Measurements from ENCODE around the gene LARP1.

The LARP1 gene

GRCh38 chr5:154858297-154858971 is 103.3 kb downstream of the LARP1 start, which contains the start of gene CNOT8:
TSS of gene CNOT8 (plus strand) at chr5:154858627. CDS start at chr5:154863279, 4,652 bp downstream.
- peak; percentile 96 for DNase-seq (ENCODE audit: low read depth)

DNA sequence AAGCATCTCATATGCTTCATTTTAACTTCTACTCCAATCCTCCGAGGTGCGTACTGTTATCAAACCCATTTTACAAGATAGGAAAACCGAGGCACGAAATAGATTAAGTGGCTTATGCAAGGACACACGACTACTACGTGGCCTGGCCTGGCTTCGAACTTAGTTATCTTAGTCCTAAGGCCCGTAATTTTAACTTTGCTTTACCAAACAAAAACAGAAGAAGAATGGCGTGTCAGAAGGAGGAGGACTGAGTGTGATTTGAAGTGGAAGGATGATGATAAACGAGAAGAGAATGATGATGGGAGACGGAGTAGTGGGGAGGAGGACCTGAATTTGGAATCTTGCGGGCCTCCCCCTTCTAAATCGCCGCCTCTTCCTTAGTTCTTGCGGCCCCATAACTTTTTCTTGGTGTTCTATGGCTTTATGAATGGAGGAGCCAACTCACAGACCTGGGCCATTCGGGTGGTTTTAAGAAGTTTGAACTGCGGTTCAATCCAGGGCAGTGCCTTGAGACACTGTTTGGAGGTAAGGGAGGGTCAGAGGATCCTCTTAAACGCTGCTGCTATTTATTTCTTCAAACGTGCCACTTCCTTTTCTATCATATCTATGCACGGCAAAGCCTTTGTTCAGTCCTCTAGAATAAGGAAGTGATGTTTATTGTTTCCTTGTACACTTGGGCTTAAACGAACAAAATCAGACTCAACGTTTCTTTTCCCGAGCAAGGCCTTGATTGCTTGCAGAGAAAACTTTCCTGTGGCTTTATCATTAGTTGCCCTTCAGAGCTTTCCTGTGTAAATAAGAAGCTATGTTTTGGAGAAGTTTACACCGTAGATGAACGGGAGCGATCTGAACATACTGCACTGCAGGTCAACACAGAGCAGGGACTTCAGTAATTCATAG is 104.0 kb downstream of the LARP1 start:
- DNase-seq (ENCODE audit: low read depth), result no peak

- DNase-seq (ENCODE audit: low read depth), result no peak
Measured at GRCh38 chr5:154860123-154860522, 104.9 kb downstream of the LARP1 start.

DNA sequence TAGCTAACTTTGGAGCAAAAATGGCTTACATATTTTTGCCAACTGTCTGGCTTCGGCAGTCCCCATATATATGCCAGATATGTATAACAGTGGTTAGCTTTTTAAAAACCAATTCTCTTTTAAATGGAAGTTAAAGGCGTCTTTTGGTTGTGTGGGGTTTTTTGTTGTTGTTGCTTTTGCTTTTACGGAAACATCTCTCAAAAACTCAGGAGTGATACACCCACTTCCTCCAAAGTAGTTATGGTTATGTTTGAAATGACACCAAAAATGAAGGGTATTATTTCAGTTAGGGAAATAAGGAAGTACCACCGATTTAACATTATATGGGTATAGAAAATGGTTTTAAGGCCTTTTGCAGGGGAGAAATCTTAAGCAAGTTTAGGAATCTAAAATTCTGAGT is 105.6 kb downstream of the LARP1 start:
- DNase-seq (ENCODE audit: low read depth), result no peak

- no peak for DNase-seq (ENCODE audit: low read depth)
Measured at GRCh38 chr5:154861946-154862345, 106.8 kb downstream of the LARP1 start.

DNA sequence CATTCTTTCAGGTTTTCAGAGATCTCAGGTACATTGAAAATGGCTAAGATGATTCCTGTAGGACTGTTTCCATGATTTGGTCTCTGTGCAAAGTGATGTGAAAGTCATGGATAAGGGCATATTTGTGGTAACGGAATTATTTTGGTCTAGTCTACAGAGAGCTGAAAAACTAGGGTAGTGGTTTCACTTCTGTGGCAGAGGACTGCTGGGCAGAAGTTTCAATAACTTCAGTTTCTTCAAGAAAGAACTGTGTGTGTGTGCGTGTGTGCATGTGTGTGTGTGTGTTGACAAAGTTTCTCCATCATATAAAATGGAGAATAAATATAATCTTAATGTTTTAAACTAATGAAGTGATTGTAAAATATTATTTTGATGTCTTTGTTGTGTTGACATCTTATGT is 107.6 kb downstream of the LARP1 start:
- DNase-seq (ENCODE audit: low read depth), result no peak

DNA sequence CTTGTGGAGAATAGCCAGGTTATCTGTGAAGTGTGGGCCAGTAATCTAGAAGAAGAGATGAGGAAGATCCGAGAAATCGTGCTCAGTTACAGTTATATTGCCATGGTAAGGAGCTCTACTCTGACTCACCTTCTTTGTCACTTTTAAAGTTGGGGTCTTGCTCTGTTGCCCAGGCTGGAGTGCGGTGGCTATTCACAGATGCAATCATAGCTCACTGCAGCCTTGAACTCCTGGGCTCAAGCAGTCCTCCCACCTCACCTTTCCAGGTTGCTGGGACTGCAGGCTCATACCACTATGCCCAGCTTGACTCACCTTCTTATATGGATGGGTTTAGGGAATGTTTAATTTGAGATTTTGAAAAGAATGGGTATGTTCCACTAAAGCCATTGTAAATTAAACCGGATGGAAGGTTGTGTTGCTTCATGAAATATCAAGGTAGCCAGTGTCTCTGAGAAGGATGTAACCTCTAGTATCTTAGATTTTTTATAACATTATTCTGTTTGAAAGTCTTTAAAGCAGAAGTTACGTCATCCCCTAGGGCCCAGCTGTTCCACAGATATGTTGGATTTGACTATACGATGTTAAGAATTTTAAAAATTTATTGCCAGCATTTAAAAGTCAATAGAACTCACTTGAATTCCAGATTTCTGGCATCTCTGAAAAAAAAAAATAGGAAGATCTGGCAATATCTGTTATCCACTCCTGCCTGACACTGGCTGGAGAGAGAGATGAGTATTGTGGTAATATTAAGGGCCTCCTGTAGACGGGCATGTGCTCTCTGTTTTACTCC is 108.3 kb downstream of the LARP1 start:
- no peak for DNase-seq (ENCODE audit: low read depth)

DNA sequence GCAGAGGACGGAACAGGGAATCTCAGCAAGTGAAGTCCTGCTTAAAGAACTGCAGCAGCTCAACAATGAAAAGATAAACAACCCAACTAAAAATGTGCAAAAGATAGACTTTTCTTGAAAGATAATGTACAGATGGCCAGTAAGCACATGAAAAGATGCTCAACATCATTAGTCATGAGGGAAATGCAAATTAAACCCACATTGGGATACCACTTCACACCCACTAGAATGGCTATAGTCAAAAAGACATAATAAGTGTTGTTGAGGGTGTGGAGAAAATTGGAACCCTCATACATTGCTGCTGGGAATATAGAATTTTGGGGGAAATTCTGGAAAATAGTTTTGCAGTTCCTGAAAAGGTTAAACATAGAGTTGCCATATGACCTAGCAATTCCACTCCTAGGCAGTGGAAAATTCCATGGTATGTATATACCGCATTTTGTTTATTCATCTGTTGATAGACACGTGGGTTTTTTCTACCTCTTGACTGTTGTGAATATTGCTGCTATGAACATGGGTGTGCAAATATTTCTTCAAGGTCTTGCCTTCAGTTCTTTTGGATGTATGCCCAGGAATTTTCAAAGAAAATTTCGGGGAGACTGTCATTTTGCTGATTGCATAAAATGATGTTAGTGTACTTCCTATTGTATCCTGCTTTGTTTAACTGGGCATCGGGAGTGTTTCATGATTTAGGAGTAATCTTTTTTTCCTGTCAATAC is 110.4 kb downstream of the LARP1 start:
- no peak for DNase-seq (ENCODE audit: low read depth)

DNA sequence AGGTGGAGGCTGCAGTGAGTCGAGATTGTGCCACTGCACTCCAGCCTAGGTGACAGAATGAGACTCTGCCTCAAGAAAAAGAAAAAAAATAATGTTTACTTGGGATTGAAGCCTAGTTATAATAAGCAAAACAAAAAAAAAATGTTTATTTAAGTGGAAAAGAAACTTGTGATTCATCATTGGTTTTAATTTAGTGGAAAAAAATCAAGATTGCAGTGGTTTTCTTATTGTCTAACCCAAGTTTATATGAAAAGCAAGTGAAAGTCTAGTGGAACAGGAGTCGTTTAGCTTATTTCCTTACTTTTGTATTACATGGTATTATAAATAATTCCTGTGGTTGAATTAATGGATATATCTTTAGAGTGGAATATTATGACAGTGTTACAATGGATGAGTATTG is 111.7 kb downstream of the LARP1 start:
- no peak for DNase-seq (ENCODE audit: low read depth)
